Small intestine (tissue), 7 donors: Measurements from ENCODE around the gene CLOCK. TPM values are rescaled to one million over a fixed set of nuclear protein-coding genes. Genes with fewer than 3 reads are reported as not detected.

Experiments used
- DNase-seq, 2 donors: peaks; one replicate each; pipeline versions ENCODE4 v3.0.0 to v3.0.0-alpha.2; 2013
- FAIRE-seq: peaks from 2 replicates; lab custom pipeline; 2012; peaks lifted over from hg19 to GRCh38; lab: Jason Lieb, UNC
- H3K27ac ChIP-seq, 3 donors: one replicate each; pipeline ENCODE4 v1.5.1; 2013; ENCODE audit warnings: low read length in 2 of 3, mild to moderate bottlenecking in 2 of 3, control low read depth in 1 of 3, inconsistent platforms in 1 of 3, low read depth in 1 of 3, moderate library complexity in 1 of 3
- H3K27me3 ChIP-seq, 3 donors: one replicate each; pipeline ENCODE4 v1.6.1; 2013; ENCODE audit warnings: low read length in 3 of 3, inconsistent platforms in 1 of 3; ENCODE audit not compliant: control insufficient read depth in 3 of 3, insufficient read depth in 3 of 3
- H3K36me3 ChIP-seq, 3 donors: one replicate each; pipeline ENCODE4 v1.6.1; 2013; ENCODE audit warnings: low read length in 3 of 3, inconsistent platforms in 1 of 3, low read depth in 1 of 3, mild to moderate bottlenecking in 1 of 3, moderate library complexity in 1 of 3; ENCODE audit not compliant: control insufficient read depth in 3 of 3, insufficient read depth in 2 of 3
- H3K4me1 ChIP-seq, 3 donors: one replicate each; pipeline ENCODE4 v1.6.1; 2013; ENCODE audit warnings: low read length in 2 of 3, inconsistent platforms in 1 of 3, low read depth in 1 of 3, mild to moderate bottlenecking in 1 of 3, moderate library complexity in 1 of 3; ENCODE audit not compliant: control insufficient read depth in 3 of 3, insufficient read depth in 2 of 3
- H3K4me3 ChIP-seq, 3 donors: one replicate each; pipeline ENCODE4 v1.5.1; 2013; ENCODE audit warnings: low read length in 3 of 3, control low read depth in 1 of 3, inconsistent platforms in 1 of 3, low read depth in 1 of 3, mild to moderate bottlenecking in 1 of 3, moderate library complexity in 1 of 3
- H3K9me3 ChIP-seq, 2 donors: one replicate each; pipeline ENCODE4 v1.6.1; 2013; ENCODE audit warnings: low read depth in 1 of 2, low read length in 1 of 2; ENCODE audit not compliant: control insufficient read depth in 2 of 2, insufficient read depth in 1 of 2
- WGBS, 3 donors: extraction: QIAGEN DNeasy Blood & Tissue Kit; methylation state at CpG; one replicate each; pipeline ENCODE4 v1.1.7; 2013; 5-methylcytosine and 5-hydroxymethylcytosine counted together
- polyA plus RNA-seq, 4 donors: library from polyadenylated mRNA; stranded (reverse) in 3 of 4; unstranded in 1 of 4; fragments of 200-250 nt in 3 of 4; fragments of 120-200 nt in 1 of 4; gene quantifications; one replicate each; pipeline versions ENCODE4 v1.2.1 to v1.2.3, GENCODE V29; 2013
- donor health status: healthy with polysubstance abuse.
- donor health status: control.
- donor health status: control.
- donor health status: Bipolar disorder and iron deficiency.
- donor health status: healthy.

Gene CLOCK
- polyA plus RNA-seq, 4 donors, result 5.7 to 15.5 (median 7.0) TPM

DNA sequence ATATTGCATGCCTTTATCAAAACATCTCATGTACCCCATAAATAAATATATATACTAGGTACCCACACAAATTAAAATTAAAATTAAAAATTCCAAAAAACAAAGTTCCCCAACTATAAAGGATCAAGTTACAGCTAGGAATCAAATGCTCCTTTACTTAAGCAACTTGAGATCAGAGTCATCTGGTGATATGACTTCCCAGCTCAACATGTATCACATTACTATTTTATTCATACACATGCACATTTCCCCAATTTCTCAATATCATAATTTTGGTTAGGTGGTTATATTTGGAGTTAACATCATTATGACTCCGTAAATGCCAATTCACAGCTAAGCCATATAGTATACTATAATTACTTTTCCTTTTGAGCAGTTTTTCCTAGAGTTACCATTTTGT lies 60.9 kb downstream of the CLOCK start:
- Histone ChIP-seq H3K36me3 (peaks cover 3 to 6% (median 4%) of the 10 kb centered on the region in 3 donors), H3K27me3 (no peaks in the 10 kb centered on the region), H3K4me1 (no peaks in the 10 kb centered on the region), H3K27ac (no peak overlapping the region), H3K9me3 (no peaks in the 10 kb centered on the region), H3K4me3 (no peak overlapping the region)
- 96 to 100% (median 97%) methylated on average over 1 of the region's 1 CpG for WGBS, 3 donors
- DNase-seq, result no peak
- no peak for FAIRE-seq

GRCh38 chr4:55483315-55483714 lies 63.4 kb downstream of the CLOCK start:
- DNase-seq (no peak), FAIRE-seq (no peak)
- WGBS, 3 donors, result 86 to 93% (median 92%) methylated on average over 5 of the region's 5 CpGs
- no peaks in the 10 kb centered on the region for H3K9me3 ChIP-seq
- peaks cover 0 to 4% (median 3%) of the 10 kb centered on the region in 3 donors for H3K36me3 ChIP-seq
- H3K27ac ChIP-seq, result no peak overlapping the region
- no peak overlapping the region for H3K4me3 ChIP-seq
- H3K4me1 ChIP-seq, result no peaks in the 10 kb centered on the region
- no peaks in the 10 kb centered on the region for H3K27me3 ChIP-seq

GRCh38 chr4:55475394-55476243 lies 71.1 kb downstream of the CLOCK start:
- Histone ChIP-seq H3K4me3 (no peak overlapping the region), H3K4me1 (no peaks in the 10 kb centered on the region), H3K27ac (no peak overlapping the region), H3K36me3 (peaks cover 0 to 13% (median 12%) of the 10 kb centered on the region in 3 donors), H3K9me3 (peaks cover 0 to 6% of the 10 kb centered on the region in 2 donors), H3K27me3 (no peaks in the 10 kb centered on the region)
- DNase-seq (no peak), FAIRE-seq (no peak)
- 86 to 96% (median 90%) methylated on average over 6 of the region's 6 CpGs for WGBS, 3 donors

GRCh38 chr4:55469979-55470378 lies 76.7 kb downstream of the CLOCK start:
- Histone ChIP-seq H3K4me1 (no peaks in the 10 kb centered on the region), H3K27ac (no peak overlapping the region), H3K9me3 (peaks cover 0 to 6% of the 10 kb centered on the region in 2 donors), H3K27me3 (no peaks in the 10 kb centered on the region), H3K36me3 (peaks cover 4 to 21% (median 8%) of the 10 kb centered on the region in 3 donors), H3K4me3 (no peak overlapping the region)
- 96 to 100% (median 97%) methylated on average over 1 of the region's 1 CpG for WGBS, 3 donors
- FAIRE-seq (no peak), DNase-seq (no peak)

- Histone ChIP-seq H3K27me3 (no peaks in the 10 kb centered on the region), H3K4me1 (no peaks in the 10 kb centered on the region), H3K4me3 (no peak overlapping the region), H3K27ac (no peak overlapping the region), H3K36me3 (peaks cover 0 to 21% (median 4%) of the 10 kb centered on the region in 3 donors), H3K9me3 (no peaks in the 10 kb centered on the region)
- 82 to 91% (median 86%) methylated on average over 2 of the region's 2 CpGs for WGBS, 3 donors
- DNase-seq (no peak), FAIRE-seq (no peak)
Observed at GRCh38 chr4:55468724-55469123, 78.0 kb downstream of the CLOCK start.

DNA sequence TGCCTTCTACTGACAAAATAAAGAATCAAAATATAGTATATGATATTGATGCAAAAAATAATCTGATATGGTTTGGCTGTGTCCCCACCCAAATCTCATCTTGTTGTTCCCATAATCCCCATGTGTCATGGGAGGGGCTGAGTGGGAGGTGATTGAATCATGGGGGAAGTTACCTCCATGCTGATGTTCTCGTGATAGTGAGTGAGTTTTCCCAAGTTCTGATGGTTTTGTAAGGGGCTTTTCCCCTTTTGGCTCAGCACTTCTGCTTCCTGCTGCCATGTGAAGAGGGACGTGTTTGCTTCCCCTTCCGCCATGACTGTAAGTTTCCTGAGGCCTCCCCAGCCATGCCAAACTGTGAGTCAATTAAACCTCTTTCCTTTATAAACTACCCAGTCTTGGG lies 80.7 kb downstream of the CLOCK start:
- DNase-seq, result no peak
- Histone ChIP-seq H3K4me3 (no peak overlapping the region), H3K27ac (no peak overlapping the region), H3K36me3 (peaks cover 2 to 17% (median 4%) of the 10 kb centered on the region in 3 donors), H3K9me3 (no peaks in the 10 kb centered on the region), H3K27me3 (no peaks in the 10 kb centered on the region), H3K4me1 (no peaks in the 10 kb centered on the region)
- FAIRE-seq, result no peak
- 91 to 96% (median 93%) methylated on average over 3 of the region's 3 CpGs for WGBS, 3 donors

GRCh38 chr4:55458611-55459010 lies 88.1 kb downstream of the CLOCK start:
- DNase-seq (no peak), FAIRE-seq (no peak)
- Histone ChIP-seq H3K27me3 (no peaks in the 10 kb centered on the region), H3K27ac (no peak overlapping the region), H3K9me3 (no peaks in the 10 kb centered on the region), H3K4me3 (no peak overlapping the region), H3K4me1 (no peaks in the 10 kb centered on the region), H3K36me3 (peaks cover 0 to 13% (median 7%) of the 10 kb centered on the region in 3 donors)
- WGBS, 3 donors, result 65 to 79% (median 71%) methylated on average over 2 of the region's 2 CpGs

DNA sequence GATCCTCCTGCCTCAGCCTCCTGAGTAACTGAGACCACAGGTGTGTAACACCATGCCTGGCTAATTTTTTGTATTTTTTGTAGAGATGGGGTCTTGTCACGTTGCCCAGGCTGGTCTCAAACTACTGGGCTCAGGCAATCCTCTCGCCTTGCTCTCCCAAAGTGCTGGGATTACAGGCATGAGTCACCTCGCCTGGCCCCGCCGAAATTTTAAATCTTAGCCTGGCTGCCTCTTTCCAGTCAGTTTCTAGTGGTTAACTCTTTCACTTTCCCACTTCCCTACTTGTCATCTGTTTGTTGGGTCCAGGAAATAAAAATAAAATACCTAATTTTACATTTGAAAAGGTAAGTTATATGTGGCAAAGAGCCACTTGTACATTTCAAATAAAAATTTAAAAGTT lies 88.5 kb downstream of the CLOCK start:
- FAIRE-seq, result no peak
- Histone ChIP-seq H3K9me3 (no peaks in the 10 kb centered on the region), H3K27ac (no peak overlapping the region), H3K36me3 (peaks cover 0 to 13% (median 7%) of the 10 kb centered on the region in 3 donors), H3K4me1 (no peaks in the 10 kb centered on the region), H3K4me3 (no peak overlapping the region), H3K27me3 (no peaks in the 10 kb centered on the region)
- 86 to 94% (median 93%) methylated on average over 5 of the region's 5 CpGs for WGBS, 3 donors
- DNase-seq, result no peak
